NCI-H82 treated with DMSO at 0.1 percent for 48 hours (cell line): Measurements from ENCODE around the gene CRTC1.
A peak's percentile ranks its signal among the peaks of the same experiment; 100 is the strongest.
"Not testable (repeated sequence)": the region's sequence is repeated elsewhere in the genome, so short reads cannot be mapped to it uniquely, and the experiment has no call there.

Experiments used
- DNase-seq: peaks from one replicate; lab custom pipeline; 2025; ENCODE audit not compliant: unreplicated experiment; lab: John Stamatoyannopoulos, UW

CRTC1 gene

GRCh38 chr19:18798384-18799352 lies 115.2 kb downstream of the CRTC1 start:
- no peak for DNase-seq

GRCh38 chr19:18799389-18799970 lies 116.0 kb downstream of the CRTC1 start:
- no peak for DNase-seq

- no peak for DNase-seq
These were observed 116.6 kb downstream of the CRTC1 start for GRCh38 chr19:18800079-18800478.

GRCh38 chr19:18800636-18801035 lies 117.2 kb downstream of the CRTC1 start:
- no peak for DNase-seq

- peak; percentile 86 for DNase-seq
These were observed 118.9 kb downstream of the CRTC1 start for GRCh38 chr19:18802354-18802753.

- DNase-seq, result no peak
These were observed 120.2 kb downstream of the CRTC1 start for GRCh38 chr19:18803550-18804138.

GRCh38 chr19:18804139-18804601 lies 120.7 kb downstream of the CRTC1 start:
- DNase-seq, result no peak

- DNase-seq, result no peak
These were observed 121.2 kb downstream of the CRTC1 start for GRCh38 chr19:18804643-18805042.

- DNase-seq, result no peak
These were observed 124.4 kb downstream of the CRTC1 start for GRCh38 chr19:18807861-18808331.

- DNase-seq, result no peak
These were observed 125.8 kb downstream of the CRTC1 start for GRCh38 chr19:18809149-18809868.

GRCh38 chr19:18811638-18812037 lies 128.2 kb downstream of the CRTC1 start:
- not testable (repeated sequence) for DNase-seq

- no peak for DNase-seq
These were observed 130.6 kb downstream of the CRTC1 start for GRCh38 chr19:18814063-18814462.

- no peak for DNase-seq
These were observed 132.2 kb downstream of the CRTC1 start for GRCh38 chr19:18815673-18816072.

- DNase-seq, result peak; percentile 69
These were observed 133.2 kb downstream of the CRTC1 start for GRCh38 chr19:18816645-18817044.

- no peak for DNase-seq
These were observed 134.1 kb downstream of the CRTC1 start for GRCh38 chr19:18817574-18817973.

GRCh38 chr19:18828786-18829185 lies 145.3 kb downstream of the CRTC1 start:
- no peak for DNase-seq

GRCh38 chr19:18830488-18830887 lies 147.0 kb downstream of the CRTC1 start:
- DNase-seq, result no peak

- DNase-seq, result peak; percentile 84
These were observed 148.2 kb downstream of the CRTC1 start, which contains the start of gene UPF1 for GRCh38 chr19:18831524-18832305. UPF1 (plus strand) TSS chr19:18831959; CDS start chr19:18832210, 251 bp downstream.
